Neural cell (in vitro differentiated cells): Measurements from ENCODE around the gene EDARADD. TPM values are rescaled to one million over a fixed set of nuclear protein-coding genes. Genes with fewer than 3 reads are reported as not detected.
"Not testable (repeated sequence)": the region's sequence is repeated elsewhere in the genome, so short reads cannot be mapped to it uniquely, and the experiment has no call there.

ENCODE experiments used
- H2AFZ ChIP-seq: fragments of 200-600, 300-800 bp; sonication (generic), shearing (Covaris generic); 2 replicates; pipeline ENCODE4 v1.6.0; 2014; ENCODE audit warnings: low read depth, mild to moderate bottlenecking, antibody characterized with exemption, low read length, moderate library complexity
- H3F3A ChIP-seq: fragments of 200-600 bp; shearing (Covaris generic); 2 replicates; pipeline ENCODE4 v1.6.1; 2016; ENCODE audit warnings: mild to moderate bottlenecking, moderate library complexity, mixed read lengths, antibody characterized with exemption, low read length; ENCODE audit not compliant: insufficient read depth, poor library complexity, severe bottlenecking
- H3K27ac ChIP-seq: fragments of 200-600, 300-800 bp; sonication (generic), shearing (Covaris generic); 2 replicates; pipeline ENCODE4 v1.5.1; 2014; ENCODE audit warnings: mild to moderate bottlenecking, low read length, moderate library complexity
- H3K27me3 ChIP-seq: fragments of 300-800, 200-600 bp; sonication (generic), shearing (Covaris generic); 2 replicates; pipeline ENCODE4 v1.6.0; 2014; ENCODE audit warnings: mild to moderate bottlenecking, low read depth, low read length, moderate library complexity; ENCODE audit not compliant: insufficient read depth
- H3K36me3 ChIP-seq: fragments of 300-800, 200-600 bp; sonication (generic), shearing (Covaris generic); 2 replicates; pipeline ENCODE4 v1.5.1; 2014; ENCODE audit warnings: mild to moderate bottlenecking, antibody characterized with exemption, low read length, moderate library complexity; ENCODE audit not compliant: insufficient read depth
- H3K4me2 ChIP-seq: fragments of 300-800, 200-600 bp; sonication (generic), shearing (Covaris generic); 2 replicates; pipeline ENCODE4 v1.6.0; 2014; ENCODE audit warnings: mild to moderate bottlenecking, low read length
- H3K4me3 ChIP-seq: fragments of 300-800, 200-600 bp; sonication (generic), shearing (Covaris generic); 2 replicates; pipeline ENCODE4 v1.5.1; 2014; ENCODE audit warnings: mild to moderate bottlenecking, low read length, moderate library complexity
- H3K79me2 ChIP-seq: fragments of 200-600 bp; shearing (Covaris generic); replicated peaks from 2 replicates; pipeline ENCODE4 v1.6.0; 2014; ENCODE audit warnings: mild to moderate bottlenecking, low read length, moderate library complexity; ENCODE audit not compliant: insufficient read depth
- H3K9ac ChIP-seq: fragments of 300-800, 200-600 bp; sonication (generic), shearing (Covaris generic); 2 replicates; pipeline ENCODE4 v1.6.1; 2016; ENCODE audit warnings: mild to moderate bottlenecking, low read length, mixed read lengths
- H3K9me2 ChIP-seq: fragments of 200-600 bp; shearing (Covaris generic); 2 replicates; pipeline ENCODE4 v1.6.1; 2016; ENCODE audit warnings: mild to moderate bottlenecking, low read length, mixed read lengths; ENCODE audit not compliant: insufficient read depth
- H3K9me3 ChIP-seq: fragments of 200-600, 300-800 bp; sonication (generic), shearing (Covaris generic); 2 replicates; pipeline ENCODE4 v1.6.1; 2016; ENCODE audit warnings: mild to moderate bottlenecking, mixed run types, low read length, moderate library complexity, mixed read lengths
- H4K20me1 ChIP-seq: fragments of 200-600 bp; shearing (Covaris generic); 2 replicates; pipeline ENCODE4 v1.6.1; 2016; ENCODE audit warnings: mild to moderate bottlenecking, mixed run types; ENCODE audit not compliant: insufficient read depth
- EP300 ChIP-seq: fragments of 450-650 bp; conservative IDR thresholded peaks from 2 replicates; pipeline ENCODE4 v1.6.1; 2014; ENCODE audit warnings: antibody characterized with exemption, mild to moderate bottlenecking, moderate library complexity; ENCODE audit not compliant: poor library complexity, severe bottlenecking
- EZH2 ChIP-seq: fragments of 200-600, 300-800 bp; shearing (Covaris generic), sonication (generic); IDR thresholded peaks from 2 replicates; pipeline ENCODE4 v1.6.1; 2014; ENCODE audit warnings: antibody characterized with exemption, low read length, borderline replicate concordance, mild to moderate bottlenecking; ENCODE audit not compliant: insufficient read depth, poor library complexity, severe bottlenecking
- MXI1 ChIP-seq: fragments of 450-650 bp; conservative IDR thresholded peaks from 2 replicates; pipeline ENCODE4 v1.6.1; 2014; ENCODE audit warnings: antibody characterized with exemption, mild to moderate bottlenecking; ENCODE audit not compliant: poor library complexity, severe bottlenecking
- POLR2AphosphoS5 ChIP-seq: IDR thresholded peaks from 2 replicates; pipeline ENCODE4 v1.6.1; 2012
- RAD21 ChIP-seq: fragments of 450-650 bp; conservative IDR thresholded peaks from 2 replicates; pipeline ENCODE4 v1.6.1; 2014; ENCODE audit warnings: antibody characterized with exemption, mild to moderate bottlenecking, moderate library complexity
- REST ChIP-seq: IDR thresholded peaks from 2 replicates; pipeline ENCODE4 v1.6.1; 2012; ENCODE audit warnings: borderline replicate concordance
- SMC3 ChIP-seq: fragments of 450-650 bp; conservative IDR thresholded peaks from 2 replicates; pipeline ENCODE4 v1.6.1; 2014; ENCODE audit warnings: antibody characterized with exemption, mild to moderate bottlenecking, moderate library complexity; ENCODE audit not compliant: poor library complexity
- TAF1 ChIP-seq: IDR thresholded peaks from 2 replicates; pipeline ENCODE4 v1.6.1; 2012; ENCODE audit warnings: low read depth
- polyA plus RNA-seq: library from polyadenylated mRNA; depleted of rRNA; stranded (reverse); fragments of >200 nt; gene quantifications from 2 replicates; pipeline ENCODE4 v1.2.3, GENCODE V29; 2014
- TF ChIP-seq, protein P1 (sequence below): fragments of 450-650 bp; IDR thresholded peaks from 2 replicates; pipeline ENCODE4 v1.5.1; 2014; ENCODE audit warnings: antibody characterized with exemption, mild to moderate bottlenecking, moderate library complexity; ENCODE audit not compliant: poor library complexity, severe bottlenecking

EDARADD gene
- polyA plus RNA-seq, 1 donor from 2014 or later, result 0.17 TPM

DNA sequence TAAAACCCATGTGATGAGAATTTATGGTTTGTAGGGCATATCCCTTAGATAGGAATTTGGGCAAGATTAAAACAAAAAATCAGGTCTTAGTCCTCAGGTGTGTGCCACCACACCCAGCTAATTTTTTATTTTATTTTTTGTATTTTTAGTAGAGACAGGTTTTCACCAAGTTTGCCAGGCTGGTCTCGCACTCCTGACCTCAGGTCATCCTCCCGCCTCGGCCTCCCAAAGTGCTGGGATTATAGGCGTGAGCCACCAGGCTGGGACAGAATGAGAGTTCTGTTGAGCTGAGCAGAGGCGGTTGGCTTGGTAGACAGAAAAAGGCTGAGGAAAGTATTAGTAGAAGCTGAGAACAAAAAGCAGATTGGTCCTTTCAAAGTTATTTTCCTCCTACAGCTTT lies 43.8 kb upstream of the EDARADD start:
- H3K9ac ChIP-seq, result no peak overlapping the region

GRCh38 chr1:236351875-236352573 lies 42.1 kb upstream of the EDARADD start:
- Histone ChIP-seq H3K4me2 (no peak overlapping the region), H3K27me3 (no peaks in the 10 kb centered on the region), H3K9me2 (no peaks in the 10 kb centered on the region), H3K79me2 (no peaks in the 10 kb centered on the region), H3K27ac (no peak overlapping the region), H3F3A (no peaks in the 10 kb centered on the region), H3K9me3 (no peaks in the 10 kb centered on the region), H4K20me1 (no peaks in the 10 kb centered on the region), H2AFZ (no peak overlapping the region), H3K4me3 (no peak overlapping the region), H3K9ac (no peak overlapping the region), H3K36me3 (no peaks in the 10 kb centered on the region)
- TF ChIP-seq POLR2AphosphoS5 (no peak), SMC3 (no peak), RAD21 (no peak), EZH2 (no peak), MXI1 (no peak), TAF1 (no peak), REST (no peak), EP300 (no peak)
- TF ChIP-seq, protein P1, sequence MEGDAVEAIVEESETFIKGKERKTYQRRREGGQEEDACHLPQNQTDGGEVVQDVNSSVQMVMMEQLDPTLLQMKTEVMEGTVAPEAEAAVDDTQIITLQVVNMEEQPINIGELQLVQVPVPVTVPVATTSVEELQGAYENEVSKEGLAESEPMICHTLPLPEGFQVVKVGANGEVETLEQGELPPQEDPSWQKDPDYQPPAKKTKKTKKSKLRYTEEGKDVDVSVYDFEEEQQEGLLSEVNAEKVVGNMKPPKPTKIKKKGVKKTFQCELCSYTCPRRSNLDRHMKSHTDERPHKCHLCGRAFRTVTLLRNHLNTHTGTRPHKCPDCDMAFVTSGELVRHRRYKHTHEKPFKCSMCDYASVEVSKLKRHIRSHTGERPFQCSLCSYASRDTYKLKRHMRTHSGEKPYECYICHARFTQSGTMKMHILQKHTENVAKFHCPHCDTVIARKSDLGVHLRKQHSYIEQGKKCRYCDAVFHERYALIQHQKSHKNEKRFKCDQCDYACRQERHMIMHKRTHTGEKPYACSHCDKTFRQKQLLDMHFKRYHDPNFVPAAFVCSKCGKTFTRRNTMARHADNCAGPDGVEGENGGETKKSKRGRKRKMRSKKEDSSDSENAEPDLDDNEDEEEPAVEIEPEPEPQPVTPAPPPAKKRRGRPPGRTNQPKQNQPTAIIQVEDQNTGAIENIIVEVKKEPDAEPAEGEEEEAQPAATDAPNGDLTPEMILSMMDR, result no peak

More for the DNA sequence above, 43.8 kb upstream of the EDARADD start:
- TF ChIP-seq, protein P1, result no peak
- Histone ChIP-seq H3K9me3 (no peaks in the 10 kb centered on the region), H3F3A (no peaks in the 10 kb centered on the region), H3K79me2 (no peaks in the 10 kb centered on the region), H3K27ac (no peak overlapping the region), H4K20me1 (no peaks in the 10 kb centered on the region), H3K4me2 (no peak overlapping the region), H2AFZ (no peak overlapping the region), H3K4me3 (no peak overlapping the region), H3K9me2 (no peaks in the 10 kb centered on the region), H3K36me3 (no peaks in the 10 kb centered on the region), H3K27me3 (no peaks in the 10 kb centered on the region)

DNA sequence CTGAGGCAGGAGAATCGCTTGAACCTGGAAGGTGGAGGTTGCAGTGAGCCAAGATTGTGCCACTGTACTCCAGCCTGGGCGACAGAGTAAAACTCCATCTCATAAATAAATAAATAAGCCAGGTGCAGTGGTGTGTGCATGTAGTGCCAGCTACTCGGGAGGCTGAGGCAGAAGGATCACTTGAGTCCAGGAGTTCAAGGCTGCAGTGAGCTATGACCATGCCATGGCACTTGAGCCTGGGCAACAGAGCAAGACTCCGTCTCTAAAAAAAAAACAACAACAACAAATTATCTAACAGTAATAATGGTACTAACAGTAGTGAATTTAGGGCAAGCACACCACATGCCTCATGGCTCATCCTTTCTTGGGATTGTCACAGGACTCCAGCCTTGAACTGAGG lies 41.3 kb upstream of the EDARADD start:
- not testable (repeated sequence) for H3K27ac ChIP-seq, H3K9me3 ChIP-seq, H3K36me3 ChIP-seq, H4K20me1 ChIP-seq, H2AFZ ChIP-seq, H3K79me2 ChIP-seq, H3K9ac ChIP-seq, H3K9me2 ChIP-seq, H3K27me3 ChIP-seq, H3K4me2 ChIP-seq, H3F3A ChIP-seq, H3K4me3 ChIP-seq
